Stimulated activated CD4-positive, alpha-beta T cell treated with anti-CD3 and anti-CD28 coated beads, Interleukin-4, amount 100 ng/mL, for 24 hours (primary cell): ENCODE data around the gene TSGA10.
"Not testable (repeated sequence)": the region's sequence is repeated elsewhere in the genome, so short reads cannot be mapped to it uniquely, and the experiment has no call there.

Source experiments
- DNase-seq: peaks from one replicate; pipeline ENCODE4 v3.0.0-alpha.2; 2020

Gene TSGA10

DNA sequence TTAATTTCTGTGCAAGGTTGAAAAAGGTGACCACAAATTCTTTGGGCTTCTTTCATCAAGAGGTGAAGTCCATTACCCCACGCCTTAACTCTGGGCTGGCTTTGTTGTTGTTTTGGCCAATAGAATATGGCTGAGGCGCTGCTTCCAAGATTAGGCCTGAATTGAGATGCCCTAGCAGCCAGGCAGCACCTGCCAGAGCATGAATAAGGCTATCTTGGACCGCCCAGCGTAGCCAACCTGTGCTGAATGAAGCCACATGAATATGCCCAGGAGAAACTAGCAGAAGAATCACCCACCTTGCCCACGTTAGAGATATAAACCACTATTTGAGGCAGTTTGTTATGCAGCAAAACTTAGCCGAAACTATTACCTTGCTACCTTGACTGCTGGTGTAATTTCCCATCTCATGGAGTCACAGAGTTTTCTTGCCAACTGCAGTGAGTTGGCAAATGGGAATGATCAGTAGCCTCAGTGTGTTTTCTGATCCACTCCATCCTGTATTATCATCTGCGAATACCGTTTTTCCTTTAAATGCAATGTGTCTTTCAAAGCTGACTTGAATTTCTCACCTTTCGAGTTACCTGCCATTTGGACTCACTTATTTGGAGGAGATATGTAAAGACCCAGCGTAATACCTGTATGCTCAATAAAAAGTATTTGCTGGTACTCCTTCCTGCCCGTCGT is 679 bp downstream of the TSGA10 start:
- DNase-seq, result no peak

DNA sequence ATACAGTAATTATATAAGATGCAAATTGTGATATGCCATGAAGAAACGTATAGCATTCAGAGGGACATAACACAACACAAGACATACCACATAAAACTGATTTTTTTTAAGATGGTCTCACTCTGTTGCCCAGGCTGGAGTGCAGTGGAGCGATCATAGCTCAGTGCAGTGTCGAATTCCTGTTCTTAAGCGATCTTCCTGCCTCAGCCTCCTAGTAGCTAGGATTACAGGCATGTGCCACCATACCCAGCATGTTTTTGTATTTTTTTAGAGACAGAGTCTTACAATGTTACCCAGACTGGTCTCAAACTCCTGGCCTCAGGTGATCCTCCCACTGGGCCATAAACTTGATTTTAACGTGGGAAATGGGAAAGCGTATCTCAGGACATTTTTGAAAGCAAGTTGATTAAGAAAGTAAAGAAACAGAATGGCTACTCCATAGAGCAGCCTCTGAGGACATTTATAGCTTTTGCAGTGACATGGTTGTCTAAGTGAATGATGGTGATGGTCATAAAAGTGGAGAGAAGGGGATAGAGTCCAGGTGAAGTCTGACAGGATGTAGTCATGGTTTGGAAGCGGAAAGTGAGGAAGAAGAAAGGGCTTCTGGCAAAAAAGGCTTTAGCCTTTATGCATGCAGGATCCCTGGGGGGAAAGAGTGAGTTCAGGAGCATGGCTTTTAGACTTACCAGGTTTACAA is 2.4 kb downstream of the TSGA10 start:
- no peak for DNase-seq

GRCh38 chr2:99150706-99151105 is 4.0 kb downstream of the TSGA10 start:
- DNase-seq, result no peak

- DNase-seq, result peak; percentile 97
Observed at GRCh38 chr2:99141110-99142108, 13.3 kb downstream of the TSGA10 start, which contains the start of gene C2orf15. C2orf15 (plus strand) TSS chr2:99141707; CDS start chr2:99150559, 8,852 bp downstream.

DNA sequence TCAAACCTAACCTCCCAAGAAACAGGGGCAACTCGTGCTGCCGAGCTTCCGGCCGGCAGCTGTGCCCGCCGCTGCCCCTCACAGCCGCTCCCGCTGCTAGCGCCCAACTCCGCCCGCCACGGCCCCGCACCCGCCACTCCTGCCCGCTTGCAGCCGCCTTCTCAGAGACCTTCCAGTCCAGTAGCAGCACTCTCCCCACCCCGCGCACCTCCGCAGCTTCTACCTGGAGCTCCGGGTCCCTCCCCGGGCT is 14.0 kb downstream of the TSGA10 start:
- no peak for DNase-seq

- no peak for DNase-seq
Observed at GRCh38 chr2:99140056-99140859, 14.5 kb downstream of the TSGA10 start.

DNA sequence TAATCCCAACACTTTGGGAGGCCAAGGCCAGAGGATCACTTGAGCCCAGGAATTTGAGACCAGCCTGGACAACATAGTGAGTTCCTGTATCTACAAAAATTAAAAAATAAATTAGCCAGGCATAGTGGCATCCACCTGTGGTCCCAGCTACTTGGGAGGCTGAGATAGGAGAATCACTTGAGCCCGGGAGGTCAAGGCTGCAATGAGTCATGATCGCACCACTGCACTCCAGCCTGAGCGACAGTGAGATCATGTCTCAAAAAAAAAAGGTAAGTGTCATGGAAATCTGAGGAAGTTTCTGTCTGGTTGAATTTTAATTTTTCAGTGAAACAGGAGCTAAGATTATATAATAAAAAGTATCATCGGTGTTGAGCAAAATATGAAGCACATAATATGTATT is 15.7 kb downstream of the TSGA10 start:
- DNase-seq, result no peak

GRCh38 chr2:99135044-99135556 is 19.6 kb downstream of the TSGA10 start:
- not testable (repeated sequence) for DNase-seq

GRCh38 chr2:99127981-99128380 is 26.8 kb downstream of the TSGA10 start:
- DNase-seq, result no peak

GRCh38 chr2:99112617-99113016 is 42.1 kb downstream of the TSGA10 start:
- DNase-seq, result no peak

GRCh38 chr2:99111945-99112344 is 42.8 kb downstream of the TSGA10 start:
- no peak for DNase-seq

GRCh38 chr2:99111236-99111635 is 43.5 kb downstream of the TSGA10 start:
- no peak for DNase-seq

DNA sequence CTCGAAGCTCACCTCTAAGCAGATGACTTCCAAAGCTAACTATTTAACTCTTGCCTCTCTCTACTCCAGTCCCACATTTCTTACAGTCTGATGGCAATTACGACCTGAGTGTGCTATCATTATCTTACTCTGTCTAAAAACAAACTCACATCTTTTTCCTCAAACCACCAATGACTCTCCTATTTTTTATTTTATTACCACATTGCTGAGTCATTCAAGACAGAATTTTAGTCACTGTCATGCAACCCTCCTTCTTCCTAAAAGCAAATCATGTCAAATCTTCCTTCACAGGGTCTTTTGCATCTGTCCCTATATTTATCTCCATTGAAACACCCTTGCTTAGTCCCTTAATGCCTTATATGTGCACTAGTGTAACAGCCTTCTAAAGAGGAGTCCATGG is 47.8 kb downstream of the TSGA10 start:
- no peak for DNase-seq

DNA sequence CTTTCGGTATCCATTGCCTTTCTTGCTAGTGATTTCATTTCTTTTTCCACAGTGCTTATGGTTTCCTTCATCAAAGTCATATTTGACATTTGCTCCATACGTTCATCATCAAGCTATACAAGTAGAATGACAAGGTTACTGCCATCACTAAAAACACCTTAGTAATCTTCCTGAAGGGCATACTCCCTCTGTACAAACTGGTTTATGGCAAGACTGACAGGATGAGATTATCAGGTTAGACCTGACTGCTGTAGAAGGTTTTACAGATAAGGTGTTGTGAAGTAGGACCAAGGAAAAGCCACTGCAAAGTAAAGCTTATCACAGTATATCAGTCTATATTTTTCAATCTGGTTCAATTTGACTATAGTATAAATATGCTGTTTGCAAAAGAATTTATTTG is 50.7 kb downstream of the TSGA10 start:
- no peak for DNase-seq

DNA sequence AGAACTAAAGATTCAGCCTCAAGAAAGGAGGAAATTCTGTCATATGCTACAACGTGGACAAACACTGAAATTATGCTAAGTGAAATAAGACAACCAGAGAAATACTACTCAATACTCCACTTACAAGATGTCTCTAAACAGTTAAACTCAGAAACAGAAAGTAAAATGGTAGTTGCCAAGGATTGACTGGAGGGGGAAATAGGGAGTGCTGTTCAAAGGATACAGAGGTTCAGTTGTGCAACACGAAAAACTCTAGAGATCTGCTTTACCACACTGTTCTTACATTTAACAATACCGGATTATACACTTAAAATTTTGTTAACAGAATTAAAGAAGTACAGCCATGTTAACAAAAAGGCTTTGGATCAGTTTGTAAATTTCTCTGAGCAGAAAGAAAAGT is 53.0 kb downstream of the TSGA10 start:
- no peak for DNase-seq

DNA sequence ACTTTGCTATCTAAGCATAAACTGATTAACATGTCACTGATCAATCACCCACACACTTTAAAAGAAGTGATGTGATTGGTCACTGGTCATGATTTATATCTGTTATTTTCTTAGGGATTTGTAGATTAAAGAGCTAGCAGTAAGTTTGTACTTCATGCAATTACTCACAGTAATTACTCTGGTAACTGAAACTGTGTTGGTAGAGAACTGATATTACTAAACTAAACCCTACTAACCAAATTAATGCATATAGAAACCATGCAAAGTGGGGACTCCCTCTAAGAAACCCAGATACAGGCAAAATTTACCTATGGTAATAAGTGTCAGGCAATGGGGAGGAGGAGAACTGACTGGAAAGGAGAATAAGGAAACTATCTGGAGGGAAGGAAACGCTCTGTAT is 58.0 kb downstream of the TSGA10 start:
- no peak for DNase-seq

DNA sequence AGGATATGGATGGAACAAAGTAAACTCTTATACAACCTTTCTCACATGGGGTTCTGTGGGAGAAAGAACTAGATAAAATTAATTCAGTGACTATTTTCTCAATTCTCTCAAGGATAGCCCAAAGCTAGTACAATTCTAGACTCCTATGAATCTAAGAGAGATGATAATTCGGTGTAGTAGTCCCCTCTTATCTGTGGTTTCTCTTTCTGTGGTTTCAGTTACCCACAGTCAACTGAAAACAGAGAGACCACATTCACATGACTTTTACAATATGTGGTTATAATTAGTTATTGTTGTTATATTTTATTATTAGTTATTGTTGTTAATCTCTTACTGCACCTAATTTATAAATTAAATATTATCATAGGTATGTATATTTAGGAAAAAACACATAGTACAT is 66.7 kb downstream of the TSGA10 start:
- DNase-seq, result no peak

- DNase-seq, result no peak
Observed at GRCh38 chr2:99086385-99086784, 68.4 kb downstream of the TSGA10 start.

DNA sequence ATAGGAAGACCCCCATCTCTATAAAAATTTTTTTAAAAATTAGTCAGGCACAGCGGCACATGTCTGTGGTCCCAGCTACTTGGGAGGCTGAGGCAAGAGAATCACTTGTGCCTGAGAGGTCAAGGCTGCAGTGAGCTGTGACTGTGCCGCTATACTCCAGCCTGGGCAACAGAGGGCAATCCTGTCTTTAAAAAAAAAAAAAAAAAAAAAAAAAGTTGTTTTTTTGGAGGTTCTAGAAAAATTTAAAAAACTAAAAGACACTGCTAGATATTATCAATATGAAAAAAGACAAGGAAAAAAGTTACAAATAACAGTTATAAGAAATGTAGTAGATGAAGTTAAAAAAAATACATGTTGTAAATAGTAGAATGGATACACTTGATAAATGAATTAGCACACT is 69.3 kb downstream of the TSGA10 start:
- peak; percentile 10 for DNase-seq

DNA sequence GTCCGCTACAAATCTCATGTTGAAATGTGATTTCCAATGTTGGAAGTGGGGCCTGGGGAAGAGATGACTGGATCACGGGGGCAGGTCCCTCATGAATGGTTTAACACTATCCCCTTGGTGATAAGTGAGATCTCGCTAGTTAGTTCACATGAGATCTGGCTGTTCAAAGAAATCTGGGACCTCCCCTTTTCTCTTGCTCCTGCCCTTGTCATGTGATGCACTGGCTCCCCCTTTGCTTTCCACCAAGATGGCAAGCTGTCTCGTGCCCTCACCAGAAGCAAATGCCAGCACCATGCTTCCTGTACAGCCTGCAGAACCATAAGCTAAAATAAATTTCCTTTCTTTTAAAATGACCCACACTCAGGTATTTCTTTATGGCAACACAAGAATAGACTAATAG is 70.5 kb downstream of the TSGA10 start:
- DNase-seq, result no peak

DNA sequence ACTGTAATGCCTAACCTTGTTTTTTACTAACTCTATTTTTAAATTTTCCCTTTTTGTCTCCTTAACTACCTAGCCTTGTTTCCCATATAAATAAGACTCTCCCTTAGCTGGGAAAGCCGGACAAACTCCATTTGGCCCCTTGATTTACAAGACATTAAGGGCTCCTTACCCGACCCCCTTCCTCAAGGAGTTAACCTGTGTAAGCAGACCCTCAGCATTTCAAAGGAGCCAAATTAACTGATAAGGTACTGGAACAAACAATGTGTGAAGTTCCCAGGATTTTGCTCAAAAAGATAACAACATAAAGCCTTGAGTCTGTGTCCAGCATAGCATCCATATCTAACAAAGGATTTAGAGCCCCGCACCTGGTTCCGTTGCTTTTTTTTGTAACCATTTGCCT is 72.9 kb downstream of the TSGA10 start:
- DNase-seq, result no peak

DNA sequence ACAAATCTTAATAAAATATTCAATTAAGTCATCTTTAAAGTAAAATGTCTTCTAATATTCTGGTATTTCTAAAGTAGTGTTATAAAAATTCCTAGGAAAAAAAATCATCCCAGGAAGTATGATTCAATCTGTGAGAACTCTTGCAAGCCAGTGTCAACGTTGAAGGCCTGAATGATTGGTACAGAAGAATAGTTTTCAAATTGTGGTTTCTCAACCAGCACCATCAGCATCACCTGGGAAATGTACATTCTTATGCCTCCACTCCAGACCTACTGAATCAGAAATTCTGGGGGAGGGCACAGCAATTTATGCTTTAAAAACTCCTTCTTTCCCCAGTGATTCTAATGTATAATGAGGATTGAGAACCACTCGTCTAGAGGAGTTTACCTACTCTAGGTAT is 75.5 kb downstream of the TSGA10 start:
- DNase-seq, result no peak

DNA sequence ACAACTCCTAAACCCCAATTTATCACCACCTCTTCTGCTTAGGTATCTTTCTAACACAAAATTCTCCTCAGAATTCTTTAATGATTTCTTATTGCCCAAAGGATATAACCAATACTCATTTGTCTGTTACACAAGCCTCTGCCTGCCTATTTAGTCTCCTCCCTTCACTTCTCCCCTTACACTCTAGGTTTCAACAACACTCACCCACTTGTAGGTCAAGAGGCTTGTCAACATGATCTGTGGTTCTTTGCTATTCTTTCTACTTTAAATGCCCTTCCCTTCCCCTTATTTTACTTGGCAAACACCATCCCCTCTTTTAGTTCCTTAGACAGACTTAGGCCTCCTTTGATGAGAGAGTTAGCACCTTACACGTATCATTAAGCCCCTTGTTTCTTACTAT is 82.2 kb downstream of the TSGA10 start:
- DNase-seq, result no peak
